ENCODE data around the gene MYO5B.

- TF ChIP-seq POLR2A (IDR thresholded peaks at IDR 0.05) = no peak
- TF ChIP-seq, protein P1, sequence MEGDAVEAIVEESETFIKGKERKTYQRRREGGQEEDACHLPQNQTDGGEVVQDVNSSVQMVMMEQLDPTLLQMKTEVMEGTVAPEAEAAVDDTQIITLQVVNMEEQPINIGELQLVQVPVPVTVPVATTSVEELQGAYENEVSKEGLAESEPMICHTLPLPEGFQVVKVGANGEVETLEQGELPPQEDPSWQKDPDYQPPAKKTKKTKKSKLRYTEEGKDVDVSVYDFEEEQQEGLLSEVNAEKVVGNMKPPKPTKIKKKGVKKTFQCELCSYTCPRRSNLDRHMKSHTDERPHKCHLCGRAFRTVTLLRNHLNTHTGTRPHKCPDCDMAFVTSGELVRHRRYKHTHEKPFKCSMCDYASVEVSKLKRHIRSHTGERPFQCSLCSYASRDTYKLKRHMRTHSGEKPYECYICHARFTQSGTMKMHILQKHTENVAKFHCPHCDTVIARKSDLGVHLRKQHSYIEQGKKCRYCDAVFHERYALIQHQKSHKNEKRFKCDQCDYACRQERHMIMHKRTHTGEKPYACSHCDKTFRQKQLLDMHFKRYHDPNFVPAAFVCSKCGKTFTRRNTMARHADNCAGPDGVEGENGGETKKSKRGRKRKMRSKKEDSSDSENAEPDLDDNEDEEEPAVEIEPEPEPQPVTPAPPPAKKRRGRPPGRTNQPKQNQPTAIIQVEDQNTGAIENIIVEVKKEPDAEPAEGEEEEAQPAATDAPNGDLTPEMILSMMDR (IDR thresholded peaks at IDR 0.05) = no peak
Observed at GRCh38 chr18:50127516-50128210, 67.3 kb downstream of the MYO5B start.
